Activated CD4-positive, CD25-positive, alpha-beta regulatory T cell (primary cell): ENCODE data around the gene CDR2.

Experiments used
- DNase-seq, 4 experiments: peaks; one replicate each; lab custom pipeline; 2025; lab: John Stamatoyannopoulos, UW

The CDR2 gene

DNA sequence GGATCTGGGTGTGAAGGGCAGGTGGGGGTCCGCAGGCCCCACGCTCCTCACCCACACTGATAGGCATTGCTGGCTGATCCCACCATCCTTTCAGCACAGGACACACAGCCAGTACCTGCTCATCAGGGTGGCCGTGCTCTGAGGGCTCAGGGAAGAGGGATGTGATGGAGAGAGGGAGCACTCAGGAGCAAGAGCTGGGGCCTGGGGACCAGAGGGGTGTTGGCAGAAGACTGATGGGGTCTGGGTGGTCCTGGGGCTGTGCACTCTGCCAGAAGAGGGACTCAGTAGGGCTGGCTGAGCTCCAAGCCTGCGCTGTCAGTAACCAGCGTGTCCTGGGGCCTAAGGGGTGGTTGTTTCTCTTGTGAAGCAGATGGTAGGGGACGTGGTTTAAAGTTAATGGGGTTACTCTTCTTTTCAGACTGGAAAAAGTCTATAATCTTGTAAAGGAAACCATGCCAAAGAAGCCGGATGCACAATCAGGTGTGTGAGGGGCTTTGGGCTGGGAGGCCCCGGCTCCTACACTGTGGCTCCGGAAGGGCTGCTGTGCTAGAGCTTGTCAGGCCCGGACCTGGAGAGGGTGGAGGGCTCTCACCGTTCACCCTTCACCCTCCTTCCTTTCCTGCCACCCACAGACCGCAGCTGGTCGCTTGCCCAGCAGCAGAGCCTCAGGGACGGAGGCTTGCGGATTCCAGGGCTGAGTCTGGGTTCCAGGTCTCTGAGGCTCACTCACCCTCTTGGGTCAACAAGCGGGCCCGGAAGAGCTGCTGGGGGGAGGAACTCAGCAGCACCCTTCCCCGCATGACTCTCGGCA, 49.4 kb downstream of the CDR2 start:
- DNase-seq, result no peak

DNA sequence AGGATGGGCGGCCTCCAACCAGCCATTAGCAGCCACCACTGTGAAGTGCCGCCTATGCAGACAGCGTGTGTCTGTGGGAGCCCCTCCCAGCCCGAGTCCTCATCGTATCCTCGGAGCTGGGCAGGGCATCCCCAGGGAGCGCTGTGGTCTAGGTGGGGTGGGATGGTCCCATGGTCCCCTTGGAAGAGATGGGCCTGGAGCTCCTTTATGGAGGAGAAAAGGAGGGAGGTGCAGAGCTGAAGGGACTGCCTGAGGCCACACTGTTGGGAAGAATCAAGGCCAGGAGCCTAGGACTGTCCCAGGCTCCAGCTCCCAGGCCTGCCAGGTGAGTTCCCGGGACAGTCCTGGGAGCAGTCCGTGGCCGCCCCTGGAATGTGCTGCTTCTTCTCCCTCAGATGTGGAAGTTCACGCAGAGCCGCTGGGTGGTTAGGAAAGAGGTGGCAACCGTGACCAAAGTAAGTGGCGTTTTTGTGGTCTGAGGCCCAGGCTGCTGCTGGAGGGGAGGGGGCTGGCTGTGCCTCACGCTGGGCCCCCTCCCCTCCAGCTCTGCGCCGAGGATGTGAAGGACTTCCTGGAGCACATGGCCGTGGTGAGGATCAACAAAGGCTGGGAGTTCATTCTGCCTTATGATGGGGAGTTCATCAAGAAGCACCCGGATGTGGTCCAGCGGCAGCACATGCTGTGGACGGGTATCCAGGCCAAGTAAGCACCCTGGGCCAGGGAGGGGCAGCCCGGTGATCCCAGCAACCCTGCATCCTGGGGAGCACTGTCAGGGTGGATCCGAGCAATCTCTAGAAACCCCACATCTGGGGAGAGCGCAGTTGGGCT, 50.2 kb downstream of the CDR2 start:
- no peak for DNase-seq

DNA sequence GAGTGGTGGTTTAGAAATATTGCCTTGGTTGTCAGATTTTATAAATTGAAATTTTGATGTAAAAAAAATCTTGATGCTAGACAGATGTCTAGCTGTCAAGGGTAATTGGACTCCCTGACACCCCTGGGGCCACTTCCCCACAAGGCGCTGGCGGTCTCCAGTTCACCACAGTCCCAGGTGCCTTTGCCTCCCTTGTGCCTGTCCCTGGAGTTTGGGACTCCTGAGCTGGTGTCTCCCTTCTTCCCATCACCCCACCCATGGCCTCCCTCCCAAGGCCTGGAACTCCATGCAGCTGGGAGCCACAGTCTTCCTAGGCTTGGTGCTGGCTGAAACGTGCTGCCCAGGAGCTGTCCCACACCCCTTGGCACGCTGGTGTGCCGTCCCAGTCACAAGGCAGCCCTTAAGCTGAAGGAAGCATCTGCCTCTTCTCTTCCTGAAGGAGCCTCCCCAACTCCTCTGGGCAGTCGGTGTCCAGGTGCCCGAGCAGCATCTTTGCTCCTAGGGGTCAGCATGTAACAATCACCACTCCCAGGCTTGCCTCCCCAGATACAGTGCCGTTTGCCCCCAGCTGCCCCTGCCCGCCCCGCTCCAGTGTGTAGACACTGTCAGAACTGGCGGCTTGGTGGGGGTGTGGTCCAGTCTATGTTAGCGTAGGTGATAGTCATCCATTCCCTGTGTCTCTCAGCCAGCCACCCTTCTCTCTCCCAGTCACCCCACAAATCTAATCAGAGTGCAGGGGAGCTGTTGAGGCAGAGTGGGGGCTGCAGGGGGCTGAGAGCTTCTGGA, 51.1 kb downstream of the CDR2 start:
- DNase-seq, result no peak

DNA sequence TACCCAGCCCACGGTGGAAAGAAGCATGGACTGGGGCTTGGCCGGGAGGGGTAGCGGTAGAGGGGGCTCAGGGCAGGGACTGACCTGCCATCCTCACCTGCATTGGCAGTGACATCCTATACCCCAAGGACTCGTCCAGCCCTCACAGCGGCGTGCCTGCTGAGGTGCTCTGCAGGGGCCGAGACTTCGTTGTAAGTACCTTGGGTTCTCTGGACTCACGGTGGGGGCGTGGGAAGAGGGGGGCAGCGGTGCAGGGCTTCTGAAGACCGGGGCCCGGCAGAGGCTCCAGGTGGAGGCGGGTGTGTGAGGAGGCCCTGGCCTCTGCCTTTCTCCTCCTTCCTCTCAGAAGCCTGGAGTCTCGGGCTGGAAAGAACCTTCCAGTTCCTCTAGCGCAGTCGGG, 51.7 kb downstream of the CDR2 start:
- no peak for DNase-seq

DNA sequence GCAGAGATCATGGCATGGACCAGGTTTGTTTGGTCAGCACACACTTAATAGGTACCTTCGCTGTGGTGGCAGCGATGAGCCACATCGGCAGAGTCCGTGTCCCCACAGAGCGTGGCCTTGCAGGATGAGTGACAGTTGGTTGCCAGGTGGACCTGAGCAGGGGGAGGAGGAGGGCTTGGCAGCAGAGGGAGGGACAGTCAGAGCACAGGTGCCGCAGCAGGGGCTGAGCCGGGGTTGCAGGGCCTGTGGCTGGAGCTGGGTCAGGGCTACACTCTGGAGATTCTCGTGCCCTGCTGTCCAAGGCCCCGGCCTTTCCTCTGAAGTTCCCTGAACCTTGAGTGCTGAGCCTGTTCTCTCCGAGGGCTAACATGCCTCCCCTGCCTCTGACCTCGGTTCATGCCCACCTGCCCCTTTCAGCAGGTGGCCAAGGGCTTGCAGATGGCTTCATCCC, 52.4 kb downstream of the CDR2 start:
- DNase-seq, result no peak

DNA sequence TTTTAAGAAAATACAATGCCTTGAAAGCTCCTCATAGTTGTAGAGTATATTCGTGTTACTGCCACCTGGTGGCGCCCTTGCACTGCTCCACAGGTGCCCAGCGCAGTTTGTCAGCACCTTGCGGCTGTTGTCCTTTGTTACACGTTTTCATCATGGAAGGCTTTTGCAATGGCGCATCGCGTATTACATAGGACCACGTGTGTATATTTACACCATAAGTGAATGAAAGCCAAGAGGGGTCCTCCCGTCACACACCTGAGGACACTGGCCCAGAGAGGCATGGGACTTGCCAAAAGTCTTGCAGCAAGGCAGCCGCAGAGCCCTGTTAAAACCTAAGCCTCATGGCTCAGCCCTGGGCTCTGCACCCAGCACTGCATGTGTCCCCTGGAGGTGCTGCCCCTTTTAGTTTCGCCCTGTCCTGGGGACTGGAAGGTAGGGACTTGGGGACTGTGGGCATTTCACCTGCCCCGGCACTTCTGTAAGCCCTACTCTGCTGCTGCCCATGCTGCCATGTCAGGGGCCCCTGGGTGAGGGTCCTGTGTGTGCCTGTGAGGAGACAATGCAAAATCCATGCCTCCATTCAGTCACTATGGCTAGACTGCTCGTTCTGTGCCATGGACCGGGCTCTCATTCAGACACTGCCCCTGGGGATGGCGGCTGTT, 52.9 kb downstream of the CDR2 start:
- peak; percentile 22 to 61 (median 35) for DNase-seq

DNA sequence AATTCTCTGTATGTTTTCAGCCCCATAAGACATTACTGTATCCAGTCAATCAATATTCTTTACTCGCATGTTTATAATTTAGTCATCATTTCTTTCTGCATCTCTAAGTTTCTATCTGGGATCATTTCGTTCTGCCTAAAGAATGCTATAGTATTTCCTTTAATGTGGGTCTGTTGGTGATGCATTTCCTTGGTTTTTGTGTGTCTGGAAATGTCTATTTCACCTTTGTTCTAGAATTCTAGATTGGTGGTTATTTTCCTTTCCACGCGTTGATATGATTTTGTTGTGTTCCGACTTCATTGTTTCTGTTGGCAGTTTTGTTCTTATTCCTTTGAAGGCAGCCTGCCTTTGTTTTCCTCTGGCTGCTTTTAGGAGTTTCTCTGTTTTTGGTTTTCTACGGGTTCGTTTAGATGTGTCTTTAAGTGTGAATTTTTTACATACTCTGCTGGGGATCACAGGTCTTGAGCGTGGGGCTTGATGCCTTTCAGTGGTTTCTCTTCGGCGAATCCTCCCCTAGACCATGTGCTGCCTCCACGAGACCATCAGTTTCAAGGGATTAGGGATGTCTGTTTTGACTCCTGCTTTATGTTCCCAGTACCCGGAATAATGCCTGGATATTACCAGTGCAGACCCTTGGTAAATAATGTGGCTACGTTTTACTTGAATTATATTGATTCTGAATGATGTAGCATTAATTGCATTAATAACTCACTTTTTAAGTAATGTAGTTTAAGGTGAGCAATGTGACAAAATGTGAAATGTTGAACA, 53.7 kb downstream of the CDR2 start:
- DNase-seq, result no peak

DNA sequence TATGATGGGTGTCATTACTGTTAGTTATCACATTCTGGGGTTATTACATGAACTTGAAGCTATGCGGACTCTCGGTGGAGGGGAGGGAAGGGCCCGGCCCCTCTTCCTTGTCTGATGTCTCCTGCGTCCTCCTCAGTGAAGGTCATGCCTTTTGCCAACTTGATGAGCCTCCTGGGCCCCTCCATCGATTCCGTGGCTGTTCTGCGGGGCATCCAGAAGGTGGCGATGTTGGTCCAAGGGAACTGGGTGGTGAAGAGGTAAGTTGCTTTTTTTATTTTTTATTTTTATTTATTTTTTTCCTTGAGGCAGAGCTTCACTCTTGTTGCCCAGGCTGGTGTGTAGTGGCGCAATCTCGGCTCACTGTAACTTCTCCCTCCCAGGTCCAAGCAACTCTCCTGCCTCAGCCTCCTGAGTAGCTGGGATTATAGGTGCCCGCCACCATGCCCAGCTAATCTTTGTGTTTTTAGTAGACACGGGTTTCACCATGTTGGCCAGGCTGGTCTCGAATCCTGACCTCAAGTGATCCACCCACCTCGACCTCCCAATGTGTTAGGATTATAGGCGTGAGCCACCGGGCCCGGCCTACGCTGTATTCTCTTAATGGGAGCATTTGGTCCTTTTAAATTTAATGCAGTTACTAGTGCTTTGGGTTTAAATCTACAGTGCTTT, 55.6 kb downstream of the CDR2 start:
- DNase-seq, result peak in 3 of 4 experiments; percentile 15 to 38 (median 31)

DNA sequence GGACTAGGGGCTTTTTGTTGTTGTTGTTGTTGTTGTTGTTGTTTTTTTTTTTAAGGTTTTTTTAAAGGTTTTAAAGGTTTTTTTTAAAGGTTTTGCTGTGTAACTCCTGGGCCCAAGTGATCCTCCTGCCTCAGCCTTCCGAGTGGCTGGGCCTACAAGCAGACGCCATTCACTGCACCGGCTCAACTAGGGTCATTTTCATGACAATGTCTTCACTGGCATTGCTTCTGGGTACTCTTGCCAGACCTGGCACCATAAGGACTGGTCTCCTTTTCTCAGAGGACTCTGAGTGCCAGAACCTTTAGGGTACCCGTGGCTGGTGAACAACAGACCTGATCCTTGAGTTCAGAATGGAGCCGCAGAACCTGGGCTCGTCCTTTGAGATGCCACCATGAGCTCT, 56.8 kb downstream of the CDR2 start:
- no peak for DNase-seq

DNA sequence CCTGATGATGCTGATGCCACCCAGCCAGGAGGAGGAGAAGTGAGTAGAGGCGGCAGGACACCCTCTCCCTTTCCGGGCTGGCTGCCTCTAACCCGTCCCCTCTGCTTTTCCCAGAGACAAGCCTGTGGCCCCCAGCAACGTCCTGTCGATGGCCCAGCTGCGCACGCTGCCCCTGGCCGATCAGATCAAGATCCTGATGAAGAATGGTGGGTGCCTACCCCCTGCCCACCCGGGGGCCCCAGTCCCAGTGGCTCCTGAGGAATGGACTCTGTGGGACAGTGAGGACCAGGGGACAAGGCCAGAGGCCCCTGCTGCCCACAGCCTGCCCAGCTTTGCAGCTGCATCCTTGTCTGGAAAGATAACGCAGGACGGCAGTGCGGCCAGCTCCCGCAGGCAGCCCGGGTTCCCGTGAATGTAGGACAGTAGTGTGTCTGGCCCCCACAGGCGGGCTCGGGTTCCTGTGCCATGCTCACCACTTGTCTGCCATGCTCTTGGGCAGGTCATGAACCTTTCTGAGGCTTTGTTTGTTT, 57.4 kb downstream of the CDR2 start:
- no peak for DNase-seq

DNA sequence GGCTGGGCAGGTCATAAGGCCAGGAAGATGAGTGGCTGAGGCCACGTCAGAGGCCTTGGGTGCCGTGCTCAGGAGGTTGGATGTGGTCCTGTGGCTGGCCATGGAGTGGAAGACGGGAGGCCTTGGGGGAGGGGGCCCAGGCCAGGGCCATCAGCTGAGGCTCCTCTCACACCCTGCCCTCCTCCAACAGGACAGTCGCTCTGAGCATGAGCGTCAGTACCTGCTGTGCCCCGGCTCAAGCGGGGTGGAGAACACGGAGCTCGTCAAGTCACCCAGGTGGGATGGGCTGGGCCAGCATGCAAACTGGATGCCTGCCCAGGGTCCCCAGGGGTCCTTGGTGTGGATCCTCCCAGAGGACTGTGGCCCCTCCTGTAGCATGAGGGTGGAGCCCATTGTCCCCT, 58.0 kb downstream of the CDR2 start:
- DNase-seq, result no peak

DNA sequence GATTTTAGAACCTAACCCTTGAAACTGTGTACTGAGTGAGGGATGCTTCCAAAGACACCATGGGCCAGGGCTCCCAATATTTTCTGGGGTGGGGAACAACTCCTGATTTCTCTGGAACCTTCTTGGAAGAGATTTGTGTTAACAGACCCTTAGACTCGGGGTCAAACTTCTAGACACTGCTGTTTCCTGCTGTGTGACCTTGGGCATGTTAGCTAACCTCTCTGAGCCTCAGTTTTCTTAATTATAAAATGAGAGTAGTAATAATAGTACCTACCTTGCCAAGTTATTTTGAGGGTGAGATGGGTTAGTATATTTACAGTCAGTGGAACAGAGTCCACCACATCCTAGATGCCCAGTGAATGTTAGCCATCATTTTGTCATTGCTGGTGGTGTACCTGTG, 58.4 kb downstream of the CDR2 start:
- DNase-seq, result no peak

DNA sequence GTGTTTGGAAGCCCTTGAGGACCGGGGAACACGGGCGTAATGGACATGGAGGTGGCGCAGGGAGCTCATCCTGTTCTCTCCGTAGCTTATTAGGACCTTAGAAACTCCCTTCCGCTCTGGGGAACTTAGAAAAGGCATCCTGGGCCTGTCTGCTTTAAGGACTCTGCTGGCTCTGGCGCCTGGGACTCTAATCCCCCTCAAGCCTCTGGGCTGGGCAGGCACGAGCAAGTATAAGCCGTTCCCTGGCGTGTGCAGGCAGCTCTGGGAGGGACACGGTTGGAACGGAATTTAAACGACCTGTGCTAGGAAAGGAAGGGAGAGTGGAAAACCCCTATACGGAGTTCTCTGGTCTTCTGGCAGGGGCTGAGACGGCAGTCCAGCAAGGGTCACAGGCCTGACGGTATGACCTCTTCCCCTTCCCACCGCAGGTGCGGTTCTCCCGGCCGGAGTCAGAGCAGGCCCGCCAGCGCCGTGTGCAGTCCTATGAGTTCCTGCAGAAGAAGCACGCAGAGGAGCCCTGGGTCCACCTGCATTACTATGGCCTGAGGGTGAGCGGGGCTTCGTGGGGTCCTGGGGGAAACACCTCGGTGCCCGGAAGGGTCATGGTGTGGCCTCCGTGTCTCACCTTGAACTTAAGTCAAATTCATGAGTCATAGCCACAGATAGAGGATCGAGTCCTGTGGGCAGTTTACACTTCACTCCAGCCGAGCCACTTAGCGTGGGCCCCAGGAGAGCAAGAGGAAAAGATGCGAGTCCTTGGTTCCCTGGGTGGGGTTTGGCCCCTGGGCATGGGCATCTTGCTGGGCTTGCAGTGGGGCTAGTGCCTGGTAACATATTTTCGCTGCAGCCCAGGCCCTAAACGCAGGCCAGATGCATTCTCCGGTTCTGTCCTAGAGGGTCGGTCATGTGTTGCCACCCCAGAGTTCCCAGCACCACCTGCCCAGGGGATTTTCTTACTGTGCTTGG, 59.5 kb downstream of the CDR2 start:
- no peak for DNase-seq

DNA sequence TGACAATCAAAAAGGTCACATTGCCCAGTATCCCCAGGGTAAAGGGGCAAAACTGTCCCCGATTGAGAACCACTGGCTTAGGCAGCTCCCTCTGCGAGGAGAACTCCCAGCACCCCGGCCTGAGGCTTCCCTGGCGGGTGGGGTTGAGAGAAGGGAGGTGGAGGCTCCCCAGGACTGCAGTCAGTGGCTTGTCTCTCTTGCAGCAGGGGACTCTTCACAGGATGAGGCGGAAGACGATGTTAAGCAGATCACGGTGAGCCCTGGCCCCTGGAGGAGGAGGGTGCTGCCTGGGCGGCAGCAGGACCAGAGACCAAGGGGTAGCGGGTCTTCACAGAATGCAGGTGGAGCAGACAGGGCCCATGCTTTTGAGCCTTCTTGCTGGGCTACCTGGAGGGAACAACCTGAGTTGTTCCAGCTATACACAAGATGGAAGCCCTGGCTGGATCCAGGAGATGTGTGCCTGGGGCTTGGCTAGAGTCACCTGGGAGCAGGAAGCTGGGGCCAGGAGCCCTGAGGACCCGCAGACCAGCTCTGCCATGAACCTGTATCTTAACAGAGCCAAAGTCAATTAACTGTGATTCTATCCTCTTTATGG, 60.4 kb downstream of the CDR2 start:
- DNase-seq, result no peak

DNA sequence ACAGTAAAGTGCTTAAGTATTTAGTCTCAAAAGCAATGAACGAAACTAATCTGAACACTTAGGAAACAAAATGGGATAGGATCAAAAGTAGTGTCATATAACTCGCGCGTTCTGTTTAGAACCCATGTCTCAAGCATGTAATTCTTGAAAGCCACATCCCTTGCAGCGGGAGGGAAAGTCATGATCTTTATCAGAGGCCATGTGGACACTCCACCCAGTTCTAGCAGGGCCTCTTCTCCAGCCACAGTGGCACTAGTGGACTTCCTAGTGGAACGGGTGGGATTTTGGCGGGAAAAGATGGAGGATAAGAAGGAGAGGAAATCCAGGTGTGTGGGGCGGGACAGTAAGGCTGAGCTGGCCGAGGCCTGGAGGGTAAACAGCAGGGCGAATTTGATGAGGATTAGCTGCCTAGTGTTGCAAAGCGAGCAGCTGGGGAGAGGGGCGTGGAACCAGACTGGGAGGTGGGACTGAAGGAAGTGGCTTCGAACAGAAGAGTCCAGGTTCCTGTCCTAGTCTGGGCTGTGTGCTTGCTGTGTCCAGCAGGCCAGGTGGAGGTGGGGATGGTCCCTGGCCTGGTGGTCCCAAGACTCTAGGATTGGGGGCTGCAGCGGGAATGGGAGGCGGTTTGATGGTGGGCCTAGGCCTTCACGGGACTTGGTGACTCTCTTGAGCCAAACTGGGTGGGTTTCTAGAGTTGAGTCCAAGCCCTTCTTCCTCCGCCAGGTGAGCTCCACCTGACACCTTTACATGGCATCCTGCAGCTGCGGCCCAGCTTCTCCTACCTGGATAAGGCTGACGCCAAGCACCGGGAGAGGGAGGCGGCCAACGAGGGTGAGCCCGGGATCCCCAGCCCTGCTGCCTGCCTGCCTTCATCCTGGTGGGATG, 61.3 kb downstream of the CDR2 start:
- DNase-seq, result no peak

DNA sequence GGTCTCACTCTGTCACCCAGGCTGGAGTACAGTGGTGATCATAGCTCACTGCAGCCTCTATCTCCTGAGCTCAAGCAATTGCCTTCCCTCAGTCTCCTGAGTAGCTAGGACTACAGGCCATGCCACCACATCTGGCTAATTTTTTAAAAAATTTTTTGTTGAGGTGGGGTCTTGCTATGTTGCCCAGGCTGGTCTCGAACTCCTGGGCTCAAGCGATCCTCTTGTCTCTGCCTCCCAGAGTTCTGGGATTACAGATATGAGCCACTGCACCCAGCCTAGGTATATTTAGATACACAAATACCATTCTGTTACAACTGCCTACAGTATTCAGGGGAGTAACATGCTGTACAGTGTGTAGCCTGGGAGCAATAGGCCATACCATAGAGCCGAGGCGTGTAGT, 62.9 kb downstream of the CDR2 start:
- DNase-seq, result no peak

DNA sequence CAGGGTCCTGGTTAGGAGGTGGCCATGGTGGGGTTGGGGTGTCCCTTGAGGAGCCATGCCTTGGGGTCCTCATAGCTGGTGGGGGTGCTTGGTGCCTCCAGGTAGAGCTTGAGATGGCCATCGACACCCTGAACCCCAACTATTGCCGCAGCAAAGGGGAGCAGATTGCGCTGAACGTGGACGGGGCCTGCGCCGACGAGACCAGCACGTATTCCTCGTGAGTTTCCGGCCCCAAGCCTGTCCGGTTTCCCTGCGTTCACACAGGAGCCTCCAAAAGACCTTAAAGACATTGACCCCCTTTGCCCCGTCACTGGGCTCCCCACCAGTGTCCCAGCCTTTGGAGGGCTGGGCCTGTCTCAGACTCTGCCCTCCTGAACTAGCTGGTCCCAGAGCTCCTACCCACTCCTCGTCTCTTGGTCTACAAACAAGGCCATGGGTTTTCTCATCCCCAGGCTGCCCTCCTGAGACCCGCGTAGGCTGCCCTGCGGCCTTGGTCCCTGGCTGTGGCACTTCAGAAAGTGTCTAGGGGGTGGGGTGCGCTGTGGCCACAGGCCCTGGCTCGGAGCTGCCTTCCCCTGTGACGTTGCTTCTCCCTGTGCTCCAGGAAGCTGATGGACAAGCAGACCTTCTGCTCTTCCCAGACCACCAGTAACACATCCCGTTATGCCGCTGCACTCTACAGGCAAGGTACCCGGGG, 65.4 kb downstream of the CDR2 start:
- DNase-seq, result no peak
